Kidney (tissue), 14 donors: ENCODE results near the gene SERINC1. TPM values are rescaled to one million over a fixed set of nuclear protein-coding genes. Genes with fewer than 3 reads are reported as not detected.

Experiments used
- DNase-seq, 5 donors: peaks; one replicate each; pipeline ENCODE4 v3.0.0-alpha.2; 2013 to 2020
- FAIRE-seq: peaks from 2 replicates; lab custom pipeline; 2012; peaks lifted over from hg19 to GRCh38; lab: Jason Lieb, UNC
- H3K27ac ChIP-seq, 2 donors: one replicate each; pipeline ENCODE4 v1.7.0; 2013; ENCODE audit warnings: low read depth in 2 of 2, low read length in 2 of 2, inconsistent platforms in 1 of 2
- H3K27me3 ChIP-seq: one replicate; pipeline ENCODE4 v1.7.1; 2013; ENCODE audit warnings: low read length, inconsistent platforms; ENCODE audit not compliant: control insufficient read depth, insufficient read depth
- H3K36me3 ChIP-seq, 3 donors: one replicate each; pipeline versions ENCODE4 v1.7.0 to v1.7.1; 2013; ENCODE audit warnings: low read length in 3 of 3, control low read depth in 1 of 3, inconsistent platforms in 1 of 3; ENCODE audit not compliant: insufficient read depth in 3 of 3, control insufficient read depth in 2 of 3
- H3K4me1 ChIP-seq, 3 donors: one replicate each; pipeline versions ENCODE4 v1.7.0 to v1.7.1; 2013; ENCODE audit warnings: low read length in 3 of 3, inconsistent platforms in 1 of 3, low read depth in 1 of 3; ENCODE audit not compliant: control insufficient read depth in 2 of 3, insufficient read depth in 2 of 3
- H3K4me3 ChIP-seq, 3 donors: one replicate each; pipeline versions ENCODE4 v1.7.0 to v1.8.1; 2013; ENCODE audit warnings: low read length in 3 of 3, control low read depth in 1 of 3, inconsistent platforms in 1 of 3
- H3K9ac ChIP-seq, 3 donors: one replicate each; pipeline versions ENCODE4 v1.7.0 to v1.7.1; 2013; ENCODE audit warnings: low read length in 3 of 3, control low read depth in 1 of 3, inconsistent platforms in 1 of 3
- H3K9me3 ChIP-seq, 3 donors: one replicate each; pipeline versions ENCODE4 v1.7.0 to v1.7.1; 2013; ENCODE audit warnings: low read length in 3 of 3, control low read depth in 1 of 3, inconsistent platforms in 1 of 3; ENCODE audit not compliant: control insufficient read depth in 2 of 3, insufficient read depth in 1 of 3
- CTCF ChIP-seq: IDR thresholded peaks from 3 replicates; pipeline ENCODE4 v1.5.1; 2012; ENCODE audit warnings: mild to moderate bottlenecking, moderate library complexity, borderline replicate concordance; ENCODE audit not compliant: insufficient read depth; ENCODE audit errors: extremely low read depth
- intact Hi-C: fragments of 100-400 bp; cut with DNase I; formaldehyde crosslinking; loops from one replicate; pipeline ENCODE4 v1.11.1; 2022
- polyA plus RNA-seq: library from polyadenylated mRNA; stranded (reverse); fragments of 350-450 nt; fragmentation: Illumina TruSeq; extraction: RNeasy Lipid Tissue Mini Kit (QIAGEN cat#74804); gene quantifications from one replicate; pipeline ENCODE4 v1.2.3, GENCODE V29; 2014; ENCODE audit warnings: low read depth, low replicate concordance; ENCODE audit not compliant: insufficient read depth
- total RNA-seq: library from RNA; stranded (reverse); fragmentation: NEBNext Ultra II Directional; extraction: Animal tissue kit (Norgen Biotek cat#: 25700); gene quantifications from one replicate; pipeline ENCODE4 v1.2.1, GENCODE V29; 2021
- donor health status: control.
- donor health status: control.
- donor health status: control.
- donor health status: control.
- donor health status: control.
- donor health status: DM: yes; HTN: yes; CAD: no.
- donor health status: Normal renal cell carcinoma (clear cell type).

SERINC1 gene
- total and polyA plus RNA-seq, 2 donors from 2014 or later: 130 to 214 TPM

- intact Hi-C loops: no loop called here
- DNase-seq: no peak
- H3K9ac ChIP-seq: no peak overlapping the region
- H3K9me3 ChIP-seq: no peaks in the 10 kb centered on the region
- H3K36me3 ChIP-seq: peaks cover 0 to 12% (median 7%) of the 10 kb centered on the region in 3 donors
- FAIRE-seq: no peak
- H3K27me3 ChIP-seq: no peaks in the 10 kb centered on the region
- H3K4me1 ChIP-seq: no peaks in the 10 kb centered on the region
- no peak for TF ChIP-seq CTCF
- H3K27ac ChIP-seq: no peak overlapping the region
- H3K4me3 ChIP-seq: no peak overlapping the region
These were observed 38.8 kb downstream of the SERINC1 start for GRCh38 chr6:122432816-122433215.

GRCh38 chr6:122431780-122432179, 39.8 kb downstream of the SERINC1 start:
- intact Hi-C loops: no loop called here
- Histone ChIP-seq H3K9me3 (no peaks in the 10 kb centered on the region), H3K9ac (no peak overlapping the region), H3K27ac (no peak overlapping the region), H3K27me3 (no peaks in the 10 kb centered on the region), H3K4me3 (no peak overlapping the region), H3K36me3 (peaks cover under 1 to 8% (median 7%) of the 10 kb centered on the region in 3 donors), H3K4me1 (no peaks in the 10 kb centered on the region)
- TF ChIP-seq CTCF: no peak
- DNase-seq (no peak), FAIRE-seq (no peak)

GRCh38 chr6:122429323-122429722, 42.3 kb downstream of the SERINC1 start:
- Histone ChIP-seq H3K36me3 (peaks cover 5 to 8% (median 7%) of the 10 kb centered on the region in 3 donors), H3K9me3 (no peaks in the 10 kb centered on the region), H3K4me3 (no peak overlapping the region), H3K27ac (no peak overlapping the region), H3K4me1 (no peaks in the 10 kb centered on the region), H3K9ac (no peak overlapping the region), H3K27me3 (no peaks in the 10 kb centered on the region)
- intact Hi-C loops: no loop called here
- no peak for TF ChIP-seq CTCF
- FAIRE-seq (no peak), DNase-seq (no peak)

GRCh38 chr6:122428781-122429180, 42.8 kb downstream of the SERINC1 start:
- Histone ChIP-seq H3K36me3 (peaks cover 5 to 8% (median 7%) of the 10 kb centered on the region in 3 donors), H3K9ac (no peak overlapping the region), H3K9me3 (no peaks in the 10 kb centered on the region), H3K4me1 (no peaks in the 10 kb centered on the region), H3K27me3 (no peaks in the 10 kb centered on the region), H3K27ac (no peak overlapping the region), H3K4me3 (no peak overlapping the region)
- DNase-seq (no peak), FAIRE-seq (no peak)
- TF ChIP-seq CTCF: no peak
- intact Hi-C loops: no loop called here
